ENCODE data around the gene ZNF783.

- TF ChIP-seq CTCF (IDR thresholded peaks at IDR 0.05) (no peak), POLR2A (IDR thresholded peaks at IDR 0.05) (no peak)
These were observed 44.9 kb downstream of the ZNF783 start for GRCh38 chr7:149306854-149307253.
